Measurements from ENCODE around the gene MCMBP.

The MCMBP gene

GRCh38 chr10:119784340-119785067 lies 88.1 kb downstream of the MCMBP start:
- no peak for TF ChIP-seq CTCF (IDR thresholded peaks at IDR 0.05; ENCODE audit: low read depth, low read length)
- no peak for DNase-seq (ENCODE audit: low read depth, low spot score)
- no peak overlapping the region for H3K4me3 ChIP-seq (ENCODE audit: low read depth, low read length)
- in situ Hi-C loops (cut with HindIII; ENCODE audit: low sequenced_read_pairs) = no loop called here

GRCh38 chr10:119783665-119784027 lies 89.0 kb downstream of the MCMBP start:
- H3K4me3 ChIP-seq (ENCODE audit: low read depth, low read length) = no peak overlapping the region
- no peak for TF ChIP-seq CTCF (IDR thresholded peaks at IDR 0.05; ENCODE audit: low read depth, low read length)
- in situ Hi-C loops (cut with HindIII; ENCODE audit: low sequenced_read_pairs) = no loop called here
- no peak for DNase-seq (ENCODE audit: low read depth, low spot score)

GRCh38 chr10:119782981-119783664 lies 89.5 kb downstream of the MCMBP start:
- no peak for TF ChIP-seq CTCF (IDR thresholded peaks at IDR 0.05; ENCODE audit: low read depth, low read length)
- H3K4me3 ChIP-seq (ENCODE audit: low read depth, low read length) = no peak overlapping the region
- no peak for DNase-seq (ENCODE audit: low read depth, low spot score)
- in situ Hi-C loops (cut with HindIII; ENCODE audit: low sequenced_read_pairs) = no loop called here

- H3K4me3 ChIP-seq (ENCODE audit: low read depth, low read length) = no peak overlapping the region
- no peak for TF ChIP-seq CTCF (IDR thresholded peaks at IDR 0.05; ENCODE audit: low read depth, low read length)
- no peak for DNase-seq (ENCODE audit: low read depth, low spot score)
- in situ Hi-C loops (cut with HindIII; ENCODE audit: low sequenced_read_pairs) = no loop called here
These were observed 91.1 kb downstream of the MCMBP start for GRCh38 chr10:119781498-119781897.

- TF ChIP-seq CTCF (IDR thresholded peaks at IDR 0.05; ENCODE audit: low read depth, low read length) = no peak
- H3K4me3 ChIP-seq (ENCODE audit: low read depth, low read length) = no peak overlapping the region
- in situ Hi-C loops (cut with HindIII; ENCODE audit: low sequenced_read_pairs) = no loop called here
- DNase-seq (ENCODE audit: low read depth, low spot score) = no peak
These were observed 91.7 kb downstream of the MCMBP start for GRCh38 chr10:119780879-119781480.
